ENCODE results near the gene KLK14.

The KLK14 gene

GRCh38 chr19:51108066-51108804 lies 25.5 kb upstream of the KLK14 start, which contains the start of gene CTU1:
Gene CTU1, minus strand, starts transcription at chr19:51108409. Its CDS starts 3,840 bp downstream, at chr19:51104569.
- peak; percentile 99 for DNase-seq

GRCh38 chr19:51107406-51108065 lies 24.8 kb upstream of the KLK14 start:
- no peak for DNase-seq

GRCh38 chr19:51103926-51104341 lies 21.2 kb upstream of the KLK14 start:
- no peak for DNase-seq

- no peak for DNase-seq
Measured at GRCh38 chr19:51102991-51103390, 20.3 kb upstream of the KLK14 start.

GRCh38 chr19:51101171-51101865 lies 18.6 kb upstream of the KLK14 start:
- DNase-seq: no peak

GRCh38 chr19:51100601-51101000 lies 17.9 kb upstream of the KLK14 start:
- no peak for DNase-seq

GRCh38 chr19:51099047-51099382 lies 16.3 kb upstream of the KLK14 start:
- DNase-seq: no peak

GRCh38 chr19:51098365-51099046 lies 15.8 kb upstream of the KLK14 start:
- DNase-seq: peak; percentile 42

GRCh38 chr19:51097796-51098195 lies 15.1 kb upstream of the KLK14 start:
- DNase-seq: no peak

GRCh38 chr19:51097166-51097738 lies 14.6 kb upstream of the KLK14 start:
- peak; percentile 69 for DNase-seq

GRCh38 chr19:51096473-51097165 lies 13.9 kb upstream of the KLK14 start:
- peak; percentile 3 for DNase-seq

- DNase-seq: peak; percentile 28
Measured at GRCh38 chr19:51094696-51095279, 12.1 kb upstream of the KLK14 start.

- DNase-seq: no peak
Measured at GRCh38 chr19:51093510-51094345, 11.0 kb upstream of the KLK14 start.

- no peak for DNase-seq
Measured at GRCh38 chr19:51093101-51093500, 10.4 kb upstream of the KLK14 start.

GRCh38 chr19:51091895-51092873 lies 9.5 kb upstream of the KLK14 start:
- no peak for DNase-seq

GRCh38 chr19:51091126-51091525 lies 8.4 kb upstream of the KLK14 start:
- DNase-seq: no peak

GRCh38 chr19:51090471-51090870 lies 7.8 kb upstream of the KLK14 start:
- DNase-seq: no peak

GRCh38 chr19:51089786-51090185 lies 7.1 kb upstream of the KLK14 start:
- no peak for DNase-seq

- DNase-seq: no peak
Measured at GRCh38 chr19:51086153-51086850, 3.6 kb upstream of the KLK14 start.

Data from CD4-positive, alpha-beta T cell treated with Interleukin-10 for 1 hour (primary cell).